GM11168 (cell line): ENCODE results near the gene COL6A2.
"Not testable (repeated sequence)": the region's sequence is repeated elsewhere in the genome, so short reads cannot be mapped to it uniquely, and the experiment has no call there.

Source experiments
- in situ Hi-C: fragments of 300-500 bp; cut with MboI; formaldehyde crosslinking; loops from one replicate; pipeline ENCODE4 v1.12.0; 2022; ENCODE audit warnings: low sequenced_read_pairs; ENCODE audit not compliant: unreplicated experiment

The COL6A2 gene

GRCh38 chr21:46092026-46092764, 5.7 kb upstream of the COL6A2 start:
- in situ Hi-C loops = no loop called here

GRCh38 chr21:46092811-46093667, 4.9 kb upstream of the COL6A2 start:
- in situ Hi-C loops = no loop called here

GRCh38 chr21:46093668-46094400, 4.1 kb upstream of the COL6A2 start:
- in situ Hi-C loops = no loop called here

- in situ Hi-C loops = no loop called here
Measured at GRCh38 chr21:46094401-46095082, 3.4 kb upstream of the COL6A2 start.

- in situ Hi-C loops = no loop called here
Measured at GRCh38 chr21:46095083-46095719, 2.7 kb upstream of the COL6A2 start.

- in situ Hi-C loops = no loop called here
Measured at GRCh38 chr21:46095814-46096595, 1.9 kb upstream of the COL6A2 start.

- in situ Hi-C loops = no loop called here
Measured at GRCh38 chr21:46096596-46097335, 1.1 kb upstream of the COL6A2 start.

- in situ Hi-C loops = no loop called here
Measured at GRCh38 chr21:46098303-46099141, 610 bp downstream of the COL6A2 start.

GRCh38 chr21:46099476-46099875, 1.6 kb downstream of the COL6A2 start:
- in situ Hi-C loops = no loop called here

- in situ Hi-C loops = no loop called here
Measured at GRCh38 chr21:46100020-46100419, 2.1 kb downstream of the COL6A2 start.

GRCh38 chr21:46100426-46100825, 2.5 kb downstream of the COL6A2 start:
- in situ Hi-C loops = no loop called here

GRCh38 chr21:46100906-46101305, 3.0 kb downstream of the COL6A2 start:
- in situ Hi-C loops = no loop called here

- in situ Hi-C loops = no loop called here
Measured at GRCh38 chr21:46104104-46104503, 6.2 kb downstream of the COL6A2 start.

- in situ Hi-C loops = not testable (repeated sequence)
Measured at GRCh38 chr21:46107376-46107775, 9.5 kb downstream of the COL6A2 start.

GRCh38 chr21:46108827-46109312, 11.0 kb downstream of the COL6A2 start:
- in situ Hi-C loops = no loop called here

- in situ Hi-C loops = no loop called here
Measured at GRCh38 chr21:46109313-46110221, 11.7 kb downstream of the COL6A2 start.
